ENCODE results near the gene B4GALNT1.
A peak's percentile ranks its signal among the peaks of the same experiment; 100 is the strongest.
"Not testable (repeated sequence)": the region's sequence is repeated elsewhere in the genome, so short reads cannot be mapped to it uniquely, and the experiment has no call there.

B4GALNT1 gene

DNA sequence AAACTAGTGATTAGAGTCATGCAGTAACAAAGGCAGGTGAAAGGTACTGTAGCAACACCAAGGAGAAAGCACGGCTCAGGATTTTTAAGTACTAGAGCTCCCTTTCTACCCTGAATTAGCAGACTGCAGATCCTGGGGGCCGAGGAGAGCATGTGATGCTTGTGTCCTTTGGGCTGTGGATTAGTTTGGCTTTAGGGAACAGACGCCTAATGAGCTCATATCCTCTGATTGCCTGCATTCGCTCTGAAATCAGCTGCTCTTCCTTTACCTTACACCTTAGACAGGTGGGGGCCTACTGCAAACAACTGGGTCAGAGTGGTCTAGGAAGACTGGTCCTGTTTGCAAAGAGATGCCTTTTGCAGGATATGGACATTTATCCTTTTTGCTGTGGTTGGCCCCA is 39.8 kb downstream of the B4GALNT1 start:
- TF ChIP-seq CTCF (IDR thresholded peaks at IDR 0.05; ENCODE audit: low read length, missing control alignments) = no peak
- H3K4me3 ChIP-seq (replicated peaks; ENCODE audit: low read depth, low read length) = no peak overlapping the region
- DNase-seq (ENCODE audit: low read depth) = no peak

DNA sequence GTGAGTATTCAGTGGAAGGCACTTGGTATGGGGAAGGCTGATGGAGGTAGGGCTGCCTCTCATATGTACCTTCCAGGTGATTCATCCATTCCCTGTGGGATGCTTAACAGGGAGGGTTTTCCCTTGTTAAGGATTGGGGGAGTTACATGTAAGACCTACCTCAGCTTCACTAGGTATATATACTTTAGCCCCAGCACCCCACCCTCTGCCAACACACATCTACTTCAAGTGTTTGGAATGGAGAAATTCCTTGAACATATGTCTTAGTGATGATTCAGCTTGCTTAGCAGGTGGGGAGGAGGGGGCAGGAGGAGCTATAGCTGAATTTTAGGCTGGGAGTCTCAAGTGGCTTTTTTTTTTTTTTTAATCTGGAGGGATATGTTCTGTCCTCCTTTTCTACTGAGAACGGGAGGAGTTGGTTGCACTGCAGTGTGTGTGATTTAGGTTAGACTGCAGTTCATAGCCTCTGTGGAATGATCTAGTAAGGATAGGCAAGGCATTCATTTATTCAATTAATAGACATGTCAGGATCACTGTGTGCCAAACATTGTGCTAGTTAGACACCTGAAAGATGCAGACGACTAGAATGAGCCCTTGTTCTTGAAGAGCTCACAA is 40.3 kb downstream of the B4GALNT1 start:
- H3K4me3 ChIP-seq (replicated peaks; ENCODE audit: low read depth, low read length) = no peak overlapping the region
- no peak for DNase-seq (ENCODE audit: low read depth)
- no peak for TF ChIP-seq CTCF (IDR thresholded peaks at IDR 0.05; ENCODE audit: low read length, missing control alignments)

DNA sequence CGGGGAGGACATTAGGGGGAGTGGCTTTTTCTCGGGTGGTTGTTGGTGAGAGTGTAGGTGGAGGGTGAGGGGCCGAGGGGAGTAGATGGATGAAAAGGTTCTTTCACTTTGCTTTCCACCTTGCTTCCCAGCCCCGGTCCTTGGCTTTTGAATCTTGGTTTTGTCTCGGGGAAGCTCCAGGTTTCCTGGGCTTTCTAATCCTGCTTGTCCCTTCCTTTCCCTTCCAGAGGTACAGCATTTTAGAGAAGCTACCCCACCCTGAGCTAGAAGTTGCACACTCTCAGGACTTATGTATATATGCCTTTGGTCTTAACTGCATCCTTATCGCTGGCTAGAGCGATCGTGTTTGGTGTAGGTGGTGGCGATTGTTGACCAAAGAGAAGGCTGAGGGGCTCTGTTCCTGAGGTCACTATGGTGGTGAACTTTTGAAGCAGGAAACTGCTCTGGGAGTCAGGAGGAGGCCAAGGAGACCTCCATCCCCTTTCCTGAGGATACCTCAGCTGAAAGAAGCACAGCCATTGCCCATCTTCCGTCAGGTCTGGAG is 41.1 kb downstream of the B4GALNT1 start:
- DNase-seq (ENCODE audit: low read depth) = no peak
- H3K4me3 ChIP-seq (replicated peaks; ENCODE audit: low read depth, low read length) = peak overlapping the region; percentile 88
- no peak for TF ChIP-seq CTCF (IDR thresholded peaks at IDR 0.05; ENCODE audit: low read length, missing control alignments)

GRCh38 chr12:57590864-57591781 is 41.9 kb downstream of the B4GALNT1 start, which contains the start of gene PIP4K2C:
TSS of gene PIP4K2C (plus strand) at chr12:57591192. CDS start at chr12:57591290, 98 bp downstream.
- DNase-seq (ENCODE audit: low read depth) = peak; percentile 36
- TF ChIP-seq CTCF (IDR thresholded peaks at IDR 0.05; ENCODE audit: low read length, missing control alignments) = no peak

DNA sequence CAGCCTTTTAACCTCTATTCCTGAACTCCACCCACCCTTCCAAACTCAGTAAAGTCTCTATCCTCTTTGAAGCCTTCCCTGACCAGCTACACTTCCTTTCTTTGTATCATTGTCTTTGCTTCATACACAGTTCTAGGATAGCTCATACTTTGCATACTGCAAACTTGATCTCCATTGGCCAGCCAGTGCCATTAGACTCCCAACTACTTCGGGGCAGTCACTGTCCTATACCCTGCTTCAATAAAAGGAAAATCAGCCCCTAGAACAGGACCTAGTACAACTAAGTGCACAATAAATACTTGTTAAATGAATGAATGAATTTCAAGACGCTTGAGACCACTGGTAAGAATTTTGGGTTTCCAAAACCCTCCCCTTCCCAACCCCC is 42.5 kb downstream of the B4GALNT1 start:
- no peak for TF ChIP-seq CTCF (IDR thresholded peaks at IDR 0.05; ENCODE audit: low read length, missing control alignments)
- no peak for DNase-seq (ENCODE audit: low read depth)
- peak overlapping the region; percentile 88 for H3K4me3 ChIP-seq (replicated peaks; ENCODE audit: low read depth, low read length)

More at GRCh38 chr12:57590864-57591781, 41.9 kb downstream of the B4GALNT1 start, which contains the start of gene PIP4K2C:
- H3K4me3 ChIP-seq (replicated peaks; ENCODE audit: low read depth, low read length) = peak within 1 kb of the TSS; percentile 88

DNA sequence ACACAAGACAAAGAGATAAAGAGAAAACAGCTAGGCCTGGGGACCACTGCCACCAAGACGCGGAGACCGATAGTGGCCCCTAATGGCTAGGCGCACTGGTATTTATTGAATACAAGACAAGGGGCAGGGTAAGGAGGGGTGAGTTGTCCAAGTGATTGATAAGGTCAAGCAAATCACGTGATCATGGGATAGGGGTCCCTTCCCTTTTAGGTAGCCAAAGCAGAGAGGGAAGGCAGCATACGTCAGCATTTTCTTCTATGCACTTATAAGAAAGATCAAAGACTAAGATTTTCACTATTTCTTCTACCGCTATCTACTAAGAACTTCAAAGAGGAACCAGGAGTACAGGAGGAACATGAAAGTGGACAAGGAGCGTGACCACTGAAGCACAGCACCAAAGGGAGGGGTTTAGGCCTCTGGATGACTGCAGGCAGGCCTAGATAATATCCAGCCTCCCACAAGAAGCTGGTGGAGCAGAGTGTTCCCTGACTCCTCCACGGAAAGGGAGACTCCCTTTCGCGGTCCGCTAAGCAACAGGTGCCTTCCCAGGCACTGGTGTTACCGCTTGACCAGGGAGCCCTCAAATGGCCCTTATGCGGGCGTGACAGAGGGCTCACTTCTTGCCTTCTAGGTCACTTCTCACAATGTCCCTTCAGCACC is 43.9 kb downstream of the B4GALNT1 start:
- not testable (repeated sequence) for DNase-seq (ENCODE audit: low read depth); H3K4me3 ChIP-seq (replicated peaks; ENCODE audit: low read depth, low read length)
